ENCODE results near the gene SPOCK1.
A peak's percentile ranks its signal among the peaks of the same experiment; 100 is the strongest.
"Not testable (repeated sequence)": the region's sequence is repeated elsewhere in the genome, so short reads cannot be mapped to it uniquely, and the experiment has no call there.

SPOCK1 gene

GRCh38 chr5:137405393-137405792, 93.7 kb downstream of the SPOCK1 start:
- H3K4me3 ChIP-seq (ENCODE audit: low read length), result no peak overlapping the region
- no peak for DNase-seq (ENCODE audit: low read depth, low spot score)

- no peak overlapping the region for H3K4me3 ChIP-seq (ENCODE audit: low read length)
- DNase-seq (ENCODE audit: low read depth, low spot score), result no peak
These were observed 95.3 kb downstream of the SPOCK1 start for GRCh38 chr5:137403869-137404268.

GRCh38 chr5:137402436-137403187, 96.5 kb downstream of the SPOCK1 start:
- no peak overlapping the region for H3K4me3 ChIP-seq (ENCODE audit: low read length)
- peak; percentile 3 for DNase-seq (ENCODE audit: low read depth, low spot score)

DNA sequence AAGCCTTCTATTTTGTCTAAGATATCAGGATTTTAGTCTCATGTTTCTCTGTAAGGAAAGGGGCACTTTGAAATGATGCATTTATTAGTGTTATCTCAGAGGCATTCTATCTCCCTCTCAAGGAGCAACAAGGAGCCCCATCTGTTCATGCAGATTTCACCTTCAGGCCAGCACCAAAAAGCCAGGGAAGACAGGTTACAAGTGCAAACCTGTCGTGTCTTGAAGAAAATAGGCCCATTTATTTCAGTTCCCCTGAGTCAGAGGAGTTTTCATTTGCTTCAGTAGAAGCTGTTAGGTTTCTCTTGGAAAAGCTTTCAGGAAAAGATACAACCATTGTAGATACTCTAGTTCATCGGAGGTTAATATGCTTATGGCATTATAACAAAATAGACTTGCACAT, 97.2 kb downstream of the SPOCK1 start:
- no peak overlapping the region for H3K4me3 ChIP-seq (ENCODE audit: low read length)
- no peak for DNase-seq (ENCODE audit: low read depth, low spot score)

GRCh38 chr5:137400571-137400970, 98.6 kb downstream of the SPOCK1 start:
- H3K4me3 ChIP-seq (ENCODE audit: low read length), result no peak overlapping the region
- DNase-seq (ENCODE audit: low read depth, low spot score), result no peak

DNA sequence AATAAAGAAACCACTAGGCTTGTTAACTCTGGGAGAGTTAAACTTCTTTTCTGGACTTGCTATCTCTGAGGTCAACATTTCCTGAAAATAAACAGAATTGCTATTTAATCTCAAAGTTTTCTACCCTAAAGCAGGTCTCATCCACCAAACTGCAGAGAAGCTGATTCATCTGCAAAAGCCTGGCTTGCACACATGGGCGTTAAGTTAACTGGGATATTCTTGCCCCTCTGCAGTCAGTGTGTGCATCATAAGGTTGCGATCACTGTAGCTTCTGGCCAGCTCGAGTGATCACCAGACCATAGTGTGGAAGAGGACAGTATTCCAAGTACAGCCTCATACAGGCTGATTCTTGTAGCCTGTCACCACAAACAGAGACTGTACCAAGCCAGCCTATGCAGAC, 99.2 kb downstream of the SPOCK1 start:
- no peak for DNase-seq (ENCODE audit: low read depth, low spot score)
- no peak overlapping the region for H3K4me3 ChIP-seq (ENCODE audit: low read length)

GRCh38 chr5:137398751-137399150, 100.4 kb downstream of the SPOCK1 start:
- DNase-seq (ENCODE audit: low read depth, low spot score), result no peak
- no peak overlapping the region for H3K4me3 ChIP-seq (ENCODE audit: low read length)

DNA sequence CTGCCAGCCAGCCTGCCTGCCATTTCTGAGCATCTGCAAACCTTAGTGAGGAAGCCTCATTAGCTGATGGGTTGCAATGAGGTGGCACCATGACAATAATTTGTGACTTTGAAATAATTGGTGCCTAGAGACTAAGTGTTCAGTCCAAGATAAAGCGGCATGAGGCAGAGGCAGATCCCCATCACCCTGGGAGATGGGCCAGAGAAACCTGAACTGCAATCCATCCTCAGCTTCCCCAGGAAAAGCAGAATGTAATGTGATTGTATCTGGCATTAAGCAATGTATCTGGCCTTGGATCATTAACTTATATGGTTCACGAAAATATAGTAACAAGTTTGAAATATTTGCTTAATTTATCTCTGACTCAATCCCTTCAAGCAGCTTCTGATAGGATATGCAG, 101.0 kb downstream of the SPOCK1 start:
- no peak for DNase-seq (ENCODE audit: low read depth, low spot score)
- H3K4me3 ChIP-seq (ENCODE audit: low read length), result no peak overlapping the region

DNA sequence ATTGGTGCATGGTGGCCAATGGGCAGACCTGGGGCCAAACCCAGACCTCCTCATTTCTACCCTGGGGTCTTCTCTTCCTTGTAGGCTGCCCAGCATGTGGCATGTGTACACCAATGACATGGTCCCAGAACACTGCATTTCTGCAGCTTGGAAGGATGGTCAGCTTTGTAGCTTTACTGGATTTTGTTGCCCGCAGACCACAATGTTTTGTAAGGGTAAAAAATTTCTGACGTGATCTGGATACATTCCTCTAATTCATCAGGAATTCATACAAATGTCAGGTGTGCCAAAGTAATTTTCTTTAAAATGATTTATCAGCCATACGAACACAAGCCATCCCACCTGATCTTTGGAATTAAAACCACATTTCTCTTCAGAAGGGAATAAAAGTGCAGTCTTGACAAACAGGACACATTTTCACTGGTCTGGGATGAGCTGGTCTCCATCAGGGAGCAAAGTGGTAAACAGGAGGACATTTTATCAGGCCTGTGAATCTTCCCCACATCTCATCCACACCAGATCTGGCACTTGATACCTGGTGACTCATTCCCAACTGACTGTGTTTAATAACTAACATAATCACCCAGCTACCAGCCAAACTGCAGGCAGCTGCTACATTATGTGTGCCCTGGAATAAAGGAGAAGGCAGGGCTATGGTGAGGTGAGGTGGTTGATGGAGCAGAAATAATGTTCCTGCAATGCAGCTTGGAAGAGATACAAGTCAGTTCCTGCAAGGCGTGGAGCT, 103.9 kb downstream of the SPOCK1 start:
- H3K4me3 ChIP-seq (ENCODE audit: low read length), result no peak overlapping the region
- no peak for DNase-seq (ENCODE audit: low read depth, low spot score)

- DNase-seq (ENCODE audit: low read depth, low spot score), result no peak
- no peak overlapping the region for H3K4me3 ChIP-seq (ENCODE audit: low read length)
These were observed 104.7 kb downstream of the SPOCK1 start for GRCh38 chr5:137394380-137394779.

- no peak overlapping the region for H3K4me3 ChIP-seq (ENCODE audit: low read length)
- no peak for DNase-seq (ENCODE audit: low read depth, low spot score)
These were observed 105.7 kb downstream of the SPOCK1 start for GRCh38 chr5:137393196-137393993.

DNA sequence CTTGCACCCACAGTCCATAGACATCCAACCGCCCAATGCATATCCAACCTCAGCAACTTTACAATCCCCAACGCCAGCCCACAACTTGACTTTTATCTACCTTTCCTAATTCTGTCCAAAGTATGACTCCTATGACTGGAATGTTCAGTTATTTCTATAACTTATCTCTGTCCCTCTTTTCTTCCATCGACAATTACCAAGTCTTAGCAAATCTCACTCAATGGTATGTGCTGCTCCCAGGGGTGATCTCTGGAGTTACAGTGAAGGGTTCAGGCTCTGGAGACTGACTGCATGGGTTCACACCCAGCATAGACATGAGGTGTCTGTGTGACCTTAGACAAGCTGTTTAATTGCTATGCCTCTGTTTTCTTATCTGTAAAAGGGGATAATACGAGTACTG, 106.9 kb downstream of the SPOCK1 start:
- H3K4me3 ChIP-seq (ENCODE audit: low read length), result no peak overlapping the region
- DNase-seq (ENCODE audit: low read depth, low spot score), result no peak

GRCh38 chr5:137391044-137391443, 108.1 kb downstream of the SPOCK1 start:
- not testable (repeated sequence) for DNase-seq (ENCODE audit: low read depth, low spot score)

GRCh38 chr5:137389042-137389441, 110.1 kb downstream of the SPOCK1 start:
- no peak overlapping the region for H3K4me3 ChIP-seq (ENCODE audit: low read length)
- DNase-seq (ENCODE audit: low read depth, low spot score), result no peak

More at GRCh38 chr5:137391044-137391443, 108.1 kb downstream of the SPOCK1 start:
- not testable (repeated sequence) for H3K4me3 ChIP-seq (ENCODE audit: low read length)

- H3K4me3 ChIP-seq (ENCODE audit: low read length), result no peak overlapping the region
- no peak for DNase-seq (ENCODE audit: low read depth, low spot score)
These were observed 114.1 kb downstream of the SPOCK1 start for GRCh38 chr5:137385064-137385463.

- H3K4me3 ChIP-seq (ENCODE audit: low read length), result no peak overlapping the region
- no peak for DNase-seq (ENCODE audit: low read depth, low spot score)
These were observed 115.2 kb downstream of the SPOCK1 start for GRCh38 chr5:137383909-137384308.

DNA sequence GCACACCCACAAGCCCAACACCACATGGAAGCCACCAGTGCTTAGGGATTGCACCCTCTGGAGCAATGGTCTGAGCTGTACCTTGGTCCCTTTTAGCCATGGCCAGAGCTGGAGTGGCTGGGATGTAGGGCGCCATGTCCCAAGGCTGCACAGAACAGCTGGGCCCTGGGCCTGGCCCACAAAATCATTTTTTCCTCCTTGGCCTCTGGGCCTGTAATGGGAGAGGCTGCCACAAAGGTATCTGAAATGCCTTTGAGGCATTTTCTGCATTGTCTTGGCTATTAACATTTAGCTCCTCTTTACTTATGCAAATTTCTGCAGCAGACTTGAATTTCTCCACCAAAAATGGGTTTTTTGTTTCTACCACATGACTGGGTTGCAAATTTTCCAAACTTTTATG, 117.6 kb downstream of the SPOCK1 start:
- no peak for DNase-seq (ENCODE audit: low read depth, low spot score)
- no peak overlapping the region for H3K4me3 ChIP-seq (ENCODE audit: low read length)

DNA sequence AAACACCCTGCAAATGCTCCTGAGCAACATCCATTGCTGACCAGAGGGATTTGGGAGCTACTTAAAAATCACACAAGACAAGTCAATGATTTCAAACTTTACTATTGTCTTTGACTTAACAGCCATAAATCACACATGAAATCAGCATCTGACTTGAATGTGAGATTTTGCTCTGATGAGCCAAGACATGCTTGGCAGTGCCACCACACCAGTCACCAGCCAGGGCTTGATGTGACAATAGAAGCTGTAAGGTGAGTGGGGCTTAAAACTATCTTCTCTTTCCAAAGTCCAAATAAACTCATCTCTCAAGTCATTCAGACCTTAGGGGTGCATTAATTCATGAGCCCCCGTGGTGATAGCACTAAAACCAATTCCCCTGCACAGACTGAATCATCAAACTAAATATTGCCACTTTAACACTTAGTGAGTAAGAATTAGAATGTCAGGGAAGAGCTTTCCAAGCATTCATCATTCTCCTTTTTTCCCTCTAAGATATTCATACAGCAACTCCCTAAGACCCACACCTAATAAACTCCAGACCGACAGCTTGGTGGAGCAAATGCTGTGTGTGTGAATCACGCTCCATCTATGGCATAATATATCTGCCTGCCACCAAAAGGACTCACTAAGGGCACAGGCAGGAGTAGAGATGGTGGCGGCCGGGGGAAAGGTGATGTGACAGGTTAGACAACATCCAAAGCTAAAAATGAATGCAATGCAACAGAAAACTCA, 119.4 kb downstream of the SPOCK1 start:
- no peak overlapping the region for H3K4me3 ChIP-seq (ENCODE audit: low read length)
- DNase-seq (ENCODE audit: low read depth, low spot score), result no peak
